Epithelial cell of prostate (primary cell): Measurements from ENCODE around the gene FAAH.
"Not testable (repeated sequence)": the region's sequence is repeated elsewhere in the genome, so short reads cannot be mapped to it uniquely, and the experiment has no call there.

Source experiments
- DNase-seq: peaks from one replicate; pipeline ENCODE4 v3.0.0-alpha.2; 2011; ENCODE audit warnings: low read depth, low spot score
- H3K27ac ChIP-seq: fragments of 450-650 bp; 2 replicates; pipeline ENCODE4 v1.5.1; 2017; ENCODE audit warnings: mild to moderate bottlenecking

The FAAH gene

GRCh38 chr1:46394108-46394871 is at the start of gene FAAH:
Gene FAAH (plus strand): TSS chr1:46394317. CDS start chr1:46394349, 32 bp downstream.
- DNase-seq = no peak
- no peak within 1 kb of the TSS for H3K27ac ChIP-seq

- DNase-seq = no peak
These were observed 49.6 kb upstream of the FAAH start for GRCh38 chr1:46344481-46344880.

GRCh38 chr1:46345281-46345680 is 48.8 kb upstream of the FAAH start:
- H3K27ac ChIP-seq = no peak overlapping the region
- no peak for DNase-seq

More at GRCh38 chr1:46344481-46344880, 49.6 kb upstream of the FAAH start:
- no peak overlapping the region for H3K27ac ChIP-seq

- DNase-seq = no peak
- H3K27ac ChIP-seq = no peak overlapping the region
These were observed 41.8 kb upstream of the FAAH start for GRCh38 chr1:46352363-46352762.

- not testable (repeated sequence) for DNase-seq, H3K27ac ChIP-seq
These were observed 38.2 kb upstream of the FAAH start for GRCh38 chr1:46355920-46356319.

- H3K27ac ChIP-seq = no peak overlapping the region
- no peak for DNase-seq
These were observed 32.0 kb upstream of the FAAH start for GRCh38 chr1:46362158-46362557.

GRCh38 chr1:46363121-46363520 is 31.0 kb upstream of the FAAH start:
- no peak for DNase-seq
- H3K27ac ChIP-seq = no peak overlapping the region

GRCh38 chr1:46364612-46365011 is 29.5 kb upstream of the FAAH start:
- no peak overlapping the region for H3K27ac ChIP-seq
- no peak for DNase-seq

GRCh38 chr1:46365796-46366195 is 28.3 kb upstream of the FAAH start:
- not testable (repeated sequence) for H3K27ac ChIP-seq, DNase-seq

- no peak overlapping the region for H3K27ac ChIP-seq
- DNase-seq = no peak
These were observed 27.0 kb upstream of the FAAH start for GRCh38 chr1:46367072-46367471.

GRCh38 chr1:46367701-46368100 is 26.4 kb upstream of the FAAH start:
- DNase-seq, H3K27ac ChIP-seq: not testable (repeated sequence)

- no peak for DNase-seq
These were observed 25.3 kb upstream of the FAAH start for GRCh38 chr1:46368791-46369190.

GRCh38 chr1:46369542-46370213 is 24.4 kb upstream of the FAAH start:
- no peak for DNase-seq
- H3K27ac ChIP-seq = peak overlapping the region; percentile 51

More at GRCh38 chr1:46368791-46369190, 25.3 kb upstream of the FAAH start:
- no peak overlapping the region for H3K27ac ChIP-seq

- peak overlapping the region; percentile 51 for H3K27ac ChIP-seq
- peak; percentile 72 for DNase-seq
These were observed 23.9 kb upstream of the FAAH start for GRCh38 chr1:46370214-46370633.

GRCh38 chr1:46372431-46372830 is 21.7 kb upstream of the FAAH start:
- DNase-seq = no peak
- no peak overlapping the region for H3K27ac ChIP-seq

- DNase-seq = no peak
- no peak overlapping the region for H3K27ac ChIP-seq
These were observed 14.1 kb upstream of the FAAH start for GRCh38 chr1:46379996-46380395.

- no peak overlapping the region for H3K27ac ChIP-seq
- no peak for DNase-seq
These were observed 13.6 kb upstream of the FAAH start for GRCh38 chr1:46380508-46380907.

- no peak overlapping the region for H3K27ac ChIP-seq
- DNase-seq = no peak
These were observed 607 bp upstream of the FAAH start for GRCh38 chr1:46393510-46393909.

- no peak for DNase-seq
- no peak overlapping the region for H3K27ac ChIP-seq
These were observed 852 bp downstream of the FAAH start for GRCh38 chr1:46394872-46395465.

GRCh38 chr1:46396441-46397398 is 2.6 kb downstream of the FAAH start:
- peak; percentile 22 for DNase-seq
- peak overlapping the region; percentile 10 for H3K27ac ChIP-seq
